Stimulated activated CD4-positive, alpha-beta T cell treated with anti-CD3 and anti-CD28 coated beads, Interleukin-2, amount 100 ng/mL, for 4 hours (primary cell): Measurements from ENCODE around the gene CC2D2B.
A peak's percentile ranks its signal among the peaks of the same experiment; 100 is the strongest.
"Not testable (repeated sequence)": the region's sequence is repeated elsewhere in the genome, so short reads cannot be mapped to it uniquely, and the experiment has no call there.

ENCODE experiments used
- DNase-seq: peaks from one replicate; pipeline ENCODE4 v3.0.0-alpha.2; 2020; ENCODE audit warnings: low read depth

The CC2D2B gene

DNA sequence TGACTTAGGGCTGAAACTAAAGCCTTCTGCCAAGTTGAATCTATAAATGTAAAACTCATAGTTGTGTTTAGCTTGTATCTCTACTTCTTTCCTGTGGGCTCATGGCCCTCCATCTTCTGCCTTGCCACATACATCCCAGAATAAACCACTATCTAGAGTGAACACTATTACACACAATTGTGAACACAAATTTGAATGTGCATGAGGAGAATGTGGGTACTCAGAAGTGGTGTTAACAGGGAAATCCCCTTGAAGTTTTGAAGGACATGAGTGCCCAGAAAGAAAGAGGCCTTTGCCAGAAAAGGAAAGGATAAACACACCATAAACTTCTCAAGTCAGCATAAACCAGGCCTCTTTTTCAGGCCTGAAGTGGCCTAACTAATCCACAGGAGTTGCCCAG is 115.4 kb downstream of the CC2D2B start:
- DNase-seq = no peak

DNA sequence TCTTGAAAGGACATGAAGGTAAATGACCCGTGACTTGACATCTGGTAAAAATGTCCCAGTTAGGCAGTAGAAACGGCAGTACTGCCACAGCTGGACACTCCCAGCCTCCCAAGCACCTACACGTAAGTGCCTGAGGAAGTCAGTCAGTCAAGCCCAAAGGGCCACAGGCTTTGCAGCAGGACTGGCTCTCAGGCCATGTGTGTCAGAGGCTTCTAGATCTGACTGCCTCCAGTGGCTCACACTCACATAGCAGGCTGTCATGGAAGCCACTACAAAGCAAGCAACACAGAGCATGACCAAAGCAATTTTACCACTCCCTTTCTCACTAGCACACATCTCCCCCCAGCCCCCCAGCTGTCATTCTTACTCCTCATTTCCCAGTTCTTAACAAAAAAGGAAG is 117.8 kb downstream of the CC2D2B start:
- no peak for DNase-seq

DNA sequence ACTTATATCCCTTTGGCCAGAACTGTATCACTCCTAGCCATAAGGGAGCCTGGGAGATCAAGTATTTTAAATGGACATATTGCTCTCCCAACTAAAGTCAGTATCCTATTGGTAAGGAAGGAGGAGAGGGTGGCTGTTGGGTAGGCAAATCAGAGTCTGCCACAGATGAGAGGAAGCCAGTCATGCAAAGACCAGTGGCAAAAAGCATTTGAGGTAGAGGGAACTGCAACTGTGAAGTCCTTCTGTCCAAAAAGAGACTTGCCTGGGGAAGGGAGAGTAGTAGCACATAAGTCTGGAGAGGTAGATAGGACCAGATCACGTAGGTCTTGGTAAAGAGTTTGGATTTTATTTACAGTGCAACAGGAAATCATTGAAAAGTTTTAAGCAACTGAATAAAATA is 126.8 kb downstream of the CC2D2B start:
- DNase-seq = no peak

DNA sequence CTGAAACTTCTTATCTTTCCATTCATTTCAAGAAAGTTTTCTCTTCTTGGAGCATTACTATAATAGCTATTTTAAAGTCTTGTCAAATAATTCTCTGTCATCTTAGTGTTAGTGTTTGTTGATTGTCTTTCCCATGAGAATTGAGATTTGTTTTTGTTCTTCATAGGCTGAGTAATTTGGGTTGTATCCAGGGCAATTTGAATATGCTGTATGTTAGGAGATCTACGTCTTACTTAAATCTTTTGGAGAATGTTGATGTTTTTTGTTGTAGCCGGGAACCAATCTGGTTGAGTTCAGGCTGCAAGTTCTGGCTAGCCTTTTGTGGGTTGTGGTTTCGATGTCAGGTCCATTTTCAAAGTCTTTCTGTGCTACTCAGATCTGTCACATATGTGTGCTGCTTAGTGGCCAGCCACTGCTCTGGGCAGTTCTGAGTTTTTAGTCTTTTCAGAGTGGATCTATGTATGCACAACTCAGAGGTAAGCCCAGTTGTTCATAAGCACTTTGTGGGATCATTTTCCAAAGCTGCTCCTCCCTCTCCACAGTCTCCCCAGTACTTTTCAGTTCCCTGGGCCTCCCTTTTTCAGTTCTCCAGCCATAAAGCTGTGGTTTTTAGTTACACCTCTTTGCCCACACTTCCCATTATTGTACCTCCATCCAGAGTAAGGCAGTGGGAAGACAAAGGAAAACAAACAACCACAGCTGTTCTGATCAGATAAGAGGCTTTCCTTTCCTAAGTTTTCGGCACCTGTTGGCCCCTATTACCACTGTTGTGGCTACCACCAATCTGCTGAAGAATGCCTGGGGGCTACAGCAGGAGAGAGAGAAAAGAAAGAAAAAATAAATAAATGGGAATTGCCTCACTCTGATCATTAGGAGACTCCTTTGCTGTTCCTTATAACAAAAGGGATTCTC is 131.0 kb downstream of the CC2D2B start:
- no peak for DNase-seq

DNA sequence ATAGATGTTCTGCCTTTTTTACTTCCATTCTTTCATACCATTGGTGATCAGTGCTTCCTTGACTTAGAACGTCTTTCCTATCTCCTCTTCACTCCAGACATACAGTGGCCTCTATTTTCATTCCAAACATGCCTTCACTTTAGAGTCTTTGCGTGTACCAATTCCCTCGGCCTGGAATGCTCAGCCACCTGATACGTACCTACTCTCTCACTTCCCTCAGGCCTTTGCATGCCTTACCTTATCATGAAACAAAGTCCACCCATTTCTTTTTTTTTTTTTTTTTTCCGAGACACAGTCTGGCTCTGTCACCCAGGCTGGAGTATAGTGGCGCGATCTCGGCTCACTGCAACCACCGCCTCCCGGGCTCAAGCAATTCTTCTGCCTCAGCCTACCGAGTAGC is 133.4 kb downstream of the CC2D2B start:
- DNase-seq = no peak

DNA sequence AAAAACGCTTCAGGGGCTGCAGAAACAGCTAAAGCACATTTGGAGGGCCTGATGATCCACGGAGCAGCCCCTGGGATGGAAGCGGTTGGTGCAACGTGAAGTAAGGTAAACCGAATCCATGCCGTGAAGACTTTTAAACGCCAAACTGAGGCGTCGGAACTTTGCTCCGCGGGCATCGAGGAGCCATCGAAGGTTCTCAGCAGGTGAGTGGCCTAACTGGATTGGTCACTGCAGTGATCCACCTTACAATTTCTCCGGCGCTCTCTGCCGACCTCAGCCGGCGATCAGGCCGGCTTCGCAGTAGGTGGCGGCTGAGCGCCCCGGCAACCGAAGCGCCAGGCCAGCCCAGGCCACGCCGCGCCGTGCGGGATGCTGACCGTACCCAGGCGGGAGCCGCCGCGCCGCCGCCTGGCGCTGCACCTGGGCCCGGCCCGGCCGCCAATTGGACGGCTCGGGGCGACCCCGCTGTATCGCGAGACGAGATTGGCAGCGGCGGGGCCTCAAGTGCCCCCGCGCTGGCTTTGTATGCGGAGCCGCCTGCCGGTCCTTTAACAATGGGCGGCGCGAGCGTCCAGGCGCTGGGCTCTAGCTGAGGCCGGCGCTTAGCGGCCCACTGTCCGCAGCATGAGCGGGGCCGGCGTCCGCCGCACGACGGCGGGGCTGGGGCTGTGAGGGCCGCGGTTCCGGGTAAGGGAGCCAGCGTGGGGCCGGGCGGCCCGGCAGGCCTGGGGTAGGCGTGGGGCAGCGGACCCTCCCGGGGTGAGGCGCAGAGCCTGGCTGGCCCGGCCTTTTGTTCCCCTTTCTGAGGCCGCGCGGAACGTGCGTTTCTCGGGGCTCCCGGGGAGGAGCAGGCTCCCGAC is 135.5 kb downstream of the CC2D2B start, which contains the start of gene CCNJ:
TSS of gene CCNJ (plus strand) at position 551 of the 860 bp plus-strand sequence. CDS start 811 bp downstream, outside the sequence.
- DNase-seq = peak; percentile 74

DNA sequence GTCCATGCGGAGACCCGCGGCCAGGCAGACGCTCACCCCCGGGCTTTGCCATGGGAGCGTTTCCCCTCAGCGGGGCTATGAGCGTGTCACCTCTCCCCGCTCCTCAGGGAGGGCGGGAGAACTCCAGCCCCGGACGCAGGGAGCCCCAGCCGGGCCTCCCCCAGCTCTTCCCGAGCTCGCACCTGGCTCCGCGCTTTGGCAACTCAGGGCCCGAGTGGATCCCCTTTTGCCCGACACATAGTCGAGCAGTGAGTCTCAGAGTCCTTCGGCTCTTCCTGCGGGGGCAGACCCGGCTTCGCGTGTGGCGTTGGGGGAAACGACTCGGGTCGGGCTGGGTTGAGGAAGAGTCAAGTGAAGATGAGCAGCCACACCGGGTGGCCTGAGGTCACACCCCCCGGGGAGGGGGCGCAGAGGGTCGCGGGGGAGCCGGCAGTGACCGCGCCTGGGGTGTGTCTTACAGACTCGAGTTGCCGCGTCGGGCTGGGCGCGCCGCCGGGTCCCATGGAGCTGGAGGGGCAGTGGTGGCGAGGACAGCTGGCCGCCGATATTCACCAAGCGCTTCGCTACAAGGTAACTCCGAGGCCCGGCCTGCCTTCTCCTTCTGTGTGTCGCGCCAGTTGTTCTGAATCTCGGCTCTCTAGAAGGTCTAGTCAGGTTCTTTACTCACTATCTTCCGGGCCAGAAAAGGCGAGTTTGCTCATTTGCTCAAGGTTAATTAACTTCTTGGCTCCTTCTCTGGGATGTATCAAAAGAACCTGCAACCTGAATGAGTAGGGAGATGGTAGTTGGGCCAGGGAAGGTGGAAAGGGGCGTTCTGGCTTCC is 136.3 kb downstream of the CC2D2B start:
- DNase-seq = peak; percentile 20

DNA sequence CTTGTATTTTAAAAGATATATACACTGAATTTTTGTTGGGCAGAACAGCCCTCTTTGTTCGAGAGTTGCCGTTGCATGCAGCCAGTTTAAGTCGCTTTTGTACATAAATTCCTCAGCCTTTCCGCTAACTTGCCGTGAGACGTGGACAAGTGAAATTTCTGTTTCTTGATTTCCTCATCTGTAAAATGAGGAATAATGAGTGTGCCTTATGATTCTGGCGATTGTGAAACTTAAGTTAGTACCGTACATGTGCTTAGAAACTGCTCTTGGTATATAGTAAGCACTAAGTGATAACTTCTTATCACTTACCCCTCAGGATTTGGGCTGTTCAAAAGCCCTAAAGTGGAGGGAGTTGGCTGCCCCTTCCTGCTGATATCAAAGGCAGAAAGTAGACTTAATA is 137.0 kb downstream of the CC2D2B start:
- no peak for DNase-seq

DNA sequence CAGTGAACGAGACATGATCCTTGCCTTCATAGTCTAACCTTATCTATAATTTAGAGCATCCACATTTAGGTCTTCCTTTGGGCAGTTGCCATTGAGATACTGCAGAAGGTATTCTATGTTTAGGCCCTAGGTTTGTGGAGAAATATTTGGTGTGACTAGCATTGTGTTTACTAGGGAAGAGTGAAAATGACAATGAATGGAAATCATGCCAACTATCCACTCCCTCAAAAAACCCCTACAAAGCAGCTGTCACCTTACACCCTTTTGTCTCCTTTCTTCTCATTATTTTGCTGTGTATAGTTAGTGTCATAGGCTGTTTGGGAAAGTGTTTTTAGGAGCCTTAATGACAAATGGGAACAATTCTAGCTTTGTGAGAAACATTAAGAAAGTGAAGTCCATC is 138.8 kb downstream of the CC2D2B start:
- no peak for DNase-seq

DNA sequence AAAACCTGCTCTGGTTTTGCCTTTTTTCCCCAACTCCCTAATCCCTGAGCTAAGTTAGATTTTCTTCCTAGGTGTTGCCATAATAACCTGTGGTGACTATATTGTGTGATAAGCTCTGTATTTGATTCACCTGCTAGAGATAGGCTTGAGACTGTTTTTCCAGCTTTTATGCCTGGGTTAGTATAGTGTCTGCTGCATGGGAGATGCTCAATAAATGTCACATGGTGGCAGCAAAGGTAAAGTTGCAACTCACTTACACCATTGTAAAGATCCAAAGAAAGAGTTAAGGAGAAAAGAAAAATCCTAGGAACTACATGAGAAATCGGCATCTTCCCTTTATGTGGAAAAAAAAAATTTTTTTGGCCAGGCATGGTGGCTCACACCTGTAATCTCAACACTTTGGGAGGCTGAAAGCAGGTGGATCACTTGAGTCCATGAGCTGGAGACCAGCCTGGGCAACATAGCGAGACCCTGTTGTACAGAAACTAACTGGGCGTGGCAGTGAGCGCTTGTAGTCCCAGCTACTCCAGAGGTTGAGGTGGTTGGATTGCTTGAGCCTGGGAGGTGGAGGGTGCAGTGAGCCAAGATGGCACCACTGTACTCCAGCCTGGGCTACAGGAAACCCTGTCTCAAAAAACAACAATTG is 139.4 kb downstream of the CC2D2B start:
- DNase-seq = no peak

DNA sequence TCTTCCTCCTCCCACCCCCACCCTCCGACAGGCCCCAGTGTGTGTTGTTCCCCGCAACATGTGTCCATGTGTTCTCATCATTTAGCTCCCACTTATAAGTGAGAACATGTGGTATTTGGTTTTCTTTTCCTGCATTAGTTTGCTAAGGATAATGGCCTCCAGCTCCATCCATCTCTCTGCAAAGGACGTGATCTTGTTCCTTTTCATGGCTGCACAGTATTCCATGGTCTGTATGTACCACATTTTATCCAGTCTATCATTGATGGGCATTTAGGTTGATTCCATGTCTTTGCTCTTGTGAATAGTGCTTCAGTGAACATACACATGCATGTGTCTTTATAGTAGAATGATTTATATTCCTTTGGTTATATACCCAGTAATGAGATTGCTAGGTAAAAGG is 140.2 kb downstream of the CC2D2B start:
- not testable (repeated sequence) for DNase-seq

DNA sequence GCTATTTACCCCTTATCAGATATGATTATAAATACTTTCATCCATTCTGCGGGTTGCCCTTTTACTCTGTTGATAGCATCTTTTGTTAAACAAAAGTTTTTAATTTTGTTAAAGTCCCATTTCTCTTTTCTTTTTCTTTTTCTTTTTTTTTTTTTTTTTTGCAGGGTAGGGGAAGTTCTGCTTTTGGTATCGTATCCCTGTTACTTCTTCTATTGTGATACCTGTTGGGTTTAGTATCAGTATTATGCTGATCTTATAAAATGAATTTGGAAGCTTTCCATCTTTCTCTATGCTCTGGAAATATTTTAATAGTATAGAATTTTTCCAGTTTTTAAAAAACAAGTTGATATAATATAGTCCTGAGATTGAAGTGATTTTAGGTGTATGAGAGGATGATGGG is 141.6 kb downstream of the CC2D2B start:
- no peak for DNase-seq

DNA sequence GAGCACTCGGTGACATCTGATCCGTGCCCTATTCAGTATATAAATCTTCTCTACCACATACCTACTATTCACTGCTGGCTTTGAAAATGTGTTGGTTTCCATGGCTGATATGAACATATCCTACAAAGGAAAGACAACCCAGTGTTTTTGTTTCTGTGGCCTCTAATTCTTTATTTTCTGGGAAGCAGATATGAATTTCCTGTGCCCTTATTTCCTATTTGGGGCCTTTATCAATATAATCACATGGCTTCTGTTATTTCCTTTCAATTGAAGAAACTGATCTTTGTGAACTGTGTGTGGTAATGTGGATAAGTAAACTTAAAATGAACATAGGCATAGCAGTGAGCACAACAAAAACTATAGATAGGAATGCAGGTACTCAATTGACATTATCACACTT is 146.2 kb downstream of the CC2D2B start:
- no peak for DNase-seq

DNA sequence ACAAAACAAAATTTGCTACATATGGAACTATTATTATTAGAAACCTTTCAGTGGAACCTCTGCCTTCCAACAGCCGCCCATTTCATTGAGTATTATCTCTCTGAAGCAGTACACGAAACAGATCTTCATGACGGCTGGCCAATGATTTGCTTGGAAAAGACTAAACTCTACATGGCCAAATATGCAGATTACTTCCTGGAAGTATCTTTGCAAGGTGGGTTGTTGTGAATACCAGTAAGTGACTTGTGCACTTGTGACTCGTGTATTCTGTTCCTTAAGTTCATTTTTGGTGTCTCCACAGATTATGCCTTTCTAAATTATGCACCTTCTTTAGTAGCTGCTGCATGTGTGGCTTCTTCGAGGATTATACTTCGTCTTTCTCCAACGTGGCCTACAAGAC is 149.0 kb downstream of the CC2D2B start:
- DNase-seq = no peak

DNA sequence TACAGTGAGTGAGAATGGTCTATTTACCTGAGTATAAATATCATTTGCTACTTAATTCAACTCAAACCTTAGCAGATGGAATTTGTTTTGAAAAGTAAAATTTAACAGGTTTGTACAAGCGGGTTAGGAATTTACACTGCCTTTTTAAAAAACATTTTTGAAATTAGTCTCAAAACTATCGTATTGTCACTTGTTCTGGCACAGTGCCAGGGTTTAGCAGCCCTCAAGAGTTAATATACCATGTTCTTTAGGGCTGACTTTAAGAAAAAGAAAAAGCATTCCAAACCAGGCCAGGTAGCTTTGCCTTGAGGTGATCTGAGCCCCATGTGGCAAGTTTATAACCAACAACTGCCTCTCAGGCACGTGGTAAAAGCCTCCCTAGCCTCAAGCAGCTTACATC is 153.5 kb downstream of the CC2D2B start:
- no peak for DNase-seq

DNA sequence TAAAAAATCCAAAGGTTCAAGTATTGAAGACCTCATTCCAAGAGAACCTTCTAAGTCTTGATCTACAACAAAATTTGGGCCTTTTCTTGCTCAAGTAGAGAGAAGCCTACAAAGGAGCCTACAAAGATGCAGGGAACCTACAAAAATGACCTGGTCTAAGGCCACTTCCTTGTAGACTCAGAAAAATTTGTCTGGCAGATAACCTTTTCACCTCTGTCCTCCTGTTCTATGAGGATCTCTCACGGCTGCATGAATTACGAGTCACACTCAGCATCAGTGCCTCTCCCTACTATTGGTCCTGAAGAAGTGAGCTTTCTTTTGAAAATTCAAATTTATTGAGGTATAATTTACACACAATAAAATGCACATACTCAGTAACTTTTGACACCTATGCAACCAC is 164.9 kb downstream of the CC2D2B start:
- DNase-seq = no peak

DNA sequence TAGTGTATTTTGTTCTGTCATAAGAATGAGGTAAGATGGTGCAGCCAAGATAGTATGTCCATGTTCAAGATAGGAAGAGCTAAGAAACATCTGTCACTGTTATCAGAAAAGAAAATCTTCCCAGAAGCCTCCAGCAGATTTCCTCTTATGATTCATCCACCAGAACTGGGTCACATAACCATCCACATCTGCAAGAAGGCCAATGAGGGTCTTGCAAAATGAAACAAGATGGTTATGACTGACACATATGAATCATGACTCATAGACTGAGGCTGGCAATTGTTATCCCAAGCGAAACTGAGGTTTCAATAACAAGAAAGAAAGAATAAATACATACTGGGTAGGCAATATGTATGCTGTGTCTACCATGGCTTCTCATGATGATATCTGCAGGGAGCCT is 165.9 kb downstream of the CC2D2B start:
- no peak for DNase-seq

DNA sequence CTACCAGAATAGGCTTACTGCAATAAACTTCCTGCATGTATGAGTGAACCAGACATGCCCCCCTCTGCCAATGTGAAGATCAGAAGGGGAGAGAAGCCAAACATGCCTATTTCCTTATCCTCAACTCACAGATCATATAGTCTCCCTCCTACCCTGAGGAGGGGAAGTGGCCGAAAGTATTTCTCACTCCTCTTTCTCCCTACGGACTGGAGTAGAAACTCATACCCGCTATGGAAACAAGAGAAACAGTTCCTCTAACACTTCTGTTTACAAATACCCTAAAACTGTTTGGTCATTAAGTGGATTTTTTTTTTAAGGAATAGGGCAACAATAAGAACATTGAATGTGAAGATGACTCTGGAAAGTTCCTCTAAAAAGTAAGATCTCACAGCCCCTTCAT is 167.0 kb downstream of the CC2D2B start:
- no peak for DNase-seq

DNA sequence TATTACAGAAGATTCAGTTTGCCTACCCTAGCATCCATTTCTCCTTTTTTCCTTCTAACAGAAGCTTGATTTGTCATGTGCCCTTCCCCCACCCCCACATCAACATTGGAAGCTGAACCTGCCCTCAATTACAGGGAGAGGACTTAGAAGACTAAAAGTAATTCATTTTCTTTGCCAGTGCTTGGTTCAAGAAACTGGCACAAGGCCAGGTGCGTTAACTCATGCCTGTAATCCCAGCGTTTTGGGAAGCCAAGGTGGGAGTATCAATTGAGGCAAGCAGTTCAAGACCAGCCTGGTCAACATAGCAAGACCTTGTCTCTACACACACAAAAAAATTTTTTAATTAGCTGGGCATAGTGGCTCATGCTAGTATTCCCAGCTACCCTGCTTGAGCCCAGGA is 168.2 kb downstream of the CC2D2B start:
- DNase-seq = no peak

DNA sequence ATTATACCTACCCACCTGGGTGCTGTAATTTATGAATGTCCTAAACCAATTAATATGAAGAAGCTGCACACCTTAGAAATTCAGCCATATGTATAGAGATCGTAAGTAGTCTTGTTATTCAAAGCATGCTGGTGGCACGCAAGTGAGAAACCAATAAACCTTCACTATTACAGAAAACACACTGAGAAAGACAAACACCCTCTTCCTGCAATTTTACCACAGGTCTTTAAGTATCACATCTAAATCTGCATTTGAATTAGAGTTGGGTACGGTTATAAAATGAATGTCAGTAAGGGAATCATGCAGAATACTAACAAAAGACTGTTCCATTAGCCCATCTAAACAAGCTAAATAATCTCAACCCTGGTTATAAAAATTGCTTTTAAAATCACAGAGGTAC is 169.4 kb downstream of the CC2D2B start:
- no peak for DNase-seq

DNA sequence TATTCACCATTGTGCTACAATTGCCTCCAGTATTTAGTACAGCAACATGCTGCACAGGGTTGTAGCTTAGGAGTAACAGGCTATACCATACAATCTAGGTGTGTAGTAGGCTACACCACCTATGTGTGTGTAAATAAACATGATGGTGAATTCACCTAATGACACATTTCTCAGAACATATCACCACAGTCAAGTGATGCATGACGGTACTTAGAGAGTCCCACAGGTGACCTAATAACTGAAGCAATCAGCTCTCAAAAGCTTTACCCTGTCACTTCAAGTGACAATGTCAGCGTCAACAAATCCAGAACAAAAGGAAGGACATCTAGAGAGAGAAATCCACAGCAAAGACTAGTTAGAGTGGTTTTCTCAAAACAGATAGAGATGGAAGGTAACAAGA is 174.4 kb downstream of the CC2D2B start:
- no peak for DNase-seq
